Activated CD8-positive, alpha-beta memory T cell treated with anti-CD3 and anti-CD28 coated beads, Interleukin-2, amount 50 U/mL, for 48 hours (primary cell): Measurements from ENCODE around the gene MIEF2.
"Not testable (repeated sequence)": the region's sequence is repeated elsewhere in the genome, so short reads cannot be mapped to it uniquely, and the experiment has no call there.

Experiments
- DNase-seq: peaks from one replicate; pipeline ENCODE4 v3.0.0-alpha.2; 2020

Gene MIEF2, protein sequence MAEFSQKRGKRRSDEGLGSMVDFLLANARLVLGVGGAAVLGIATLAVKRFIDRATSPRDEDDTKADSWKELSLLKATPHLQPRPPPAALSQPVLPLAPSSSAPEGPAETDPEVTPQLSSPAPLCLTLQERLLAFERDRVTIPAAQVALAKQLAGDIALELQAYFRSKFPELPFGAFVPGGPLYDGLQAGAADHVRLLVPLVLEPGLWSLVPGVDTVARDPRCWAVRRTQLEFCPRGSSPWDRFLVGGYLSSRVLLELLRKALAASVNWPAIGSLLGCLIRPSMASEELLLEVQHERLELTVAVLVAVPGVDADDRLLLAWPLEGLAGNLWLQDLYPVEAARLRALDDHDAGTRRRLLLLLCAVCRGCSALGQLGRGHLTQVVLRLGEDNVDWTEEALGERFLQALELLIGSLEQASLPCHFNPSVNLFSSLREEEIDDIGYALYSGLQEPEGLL

DNA sequence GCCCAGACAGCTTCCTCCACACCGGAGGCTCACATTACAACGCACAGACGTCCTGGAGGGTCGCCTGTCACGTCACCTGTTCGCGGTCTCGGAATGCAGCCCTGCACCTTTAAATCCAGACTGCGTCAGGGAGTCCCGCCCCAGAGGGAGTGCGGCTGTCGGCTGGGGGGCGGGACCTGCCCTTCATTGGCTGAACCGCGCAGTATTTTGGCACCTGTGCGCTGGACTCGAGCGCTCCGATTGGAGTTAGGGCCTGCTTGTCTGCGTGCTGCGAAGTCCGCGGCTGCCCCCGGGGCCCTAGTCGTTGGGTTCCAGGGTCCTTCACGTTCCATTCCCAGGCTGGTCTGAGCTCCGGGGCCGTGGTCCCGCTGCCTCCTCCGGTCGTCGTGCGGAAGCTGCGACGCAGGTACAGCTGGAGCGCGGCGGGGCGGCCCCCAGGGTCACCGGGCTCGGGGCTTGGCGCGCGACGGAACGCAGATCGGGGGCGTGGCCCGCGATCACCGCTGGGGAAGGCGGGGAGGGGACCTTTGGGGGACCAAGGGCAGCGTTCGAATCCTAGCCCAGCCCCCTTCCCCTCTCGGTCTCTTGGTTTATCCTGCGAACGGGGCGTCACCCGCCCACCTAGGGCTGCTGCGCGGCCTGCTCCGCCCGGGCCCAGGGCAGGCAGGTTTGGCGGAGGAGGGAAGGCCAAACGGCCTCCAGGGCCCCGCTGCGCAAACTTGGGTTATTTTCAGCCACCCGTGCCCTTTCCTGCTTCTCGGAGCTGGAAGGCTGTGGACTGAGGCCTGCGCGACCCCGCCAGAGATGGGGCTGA lies at the start of gene MIEF2:
Gene MIEF2, plus strand, starts transcription at position 331 of the 814 bp plus-strand sequence. CDS start 2,059 bp downstream, outside the sequence.
- DNase-seq: peak; percentile 94

DNA sequence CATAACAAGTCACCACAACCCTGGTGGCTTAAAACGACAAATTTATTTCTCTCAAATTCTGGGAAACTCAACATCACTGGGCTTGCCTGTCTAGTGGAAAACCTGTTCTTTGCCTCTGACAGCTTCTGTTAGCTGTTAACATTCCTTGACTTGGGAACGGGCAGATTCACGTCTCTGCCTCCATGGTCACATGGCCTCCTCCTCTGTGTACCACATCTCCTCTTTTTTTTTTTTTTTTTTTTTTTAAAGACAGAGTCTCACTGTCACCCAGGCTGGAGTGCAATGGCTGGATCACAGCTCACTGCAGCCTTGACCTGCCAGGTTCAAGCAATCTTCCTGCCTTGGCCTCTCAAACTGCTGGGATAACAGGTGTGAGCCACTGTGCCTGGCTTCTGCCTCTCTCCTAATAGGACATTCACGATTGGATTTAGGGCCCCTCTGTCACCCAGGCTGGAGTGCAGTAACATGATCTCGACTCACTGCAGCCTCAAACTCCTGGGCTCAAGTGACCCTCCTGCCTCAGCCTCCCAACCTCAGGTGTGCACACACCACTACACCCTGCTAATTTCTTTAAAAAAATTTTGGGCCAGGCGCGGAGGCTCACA lies 46.7 kb upstream of the MIEF2 start:
- DNase-seq: no peak

DNA sequence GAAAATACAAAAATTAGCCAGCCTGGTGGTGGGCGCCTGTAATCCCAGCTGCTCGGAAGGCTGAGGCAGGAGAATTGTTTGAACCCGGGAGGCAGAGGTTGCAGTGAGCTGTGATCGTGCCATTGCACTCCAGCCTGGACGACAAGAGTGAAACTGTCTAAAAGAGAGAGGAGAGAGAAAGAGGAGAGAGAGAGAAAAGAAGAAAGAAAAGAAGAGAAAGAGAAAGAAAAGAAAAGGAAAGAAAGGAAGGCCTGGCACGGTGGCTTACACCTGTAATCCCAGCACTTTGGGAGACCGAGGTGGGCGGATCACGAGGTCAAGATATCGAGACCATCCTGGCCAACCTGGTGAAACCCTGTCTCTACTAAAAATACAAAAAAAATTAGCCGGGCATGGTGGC lies 43.6 kb upstream of the MIEF2 start:
- not testable (repeated sequence) for DNase-seq

DNA sequence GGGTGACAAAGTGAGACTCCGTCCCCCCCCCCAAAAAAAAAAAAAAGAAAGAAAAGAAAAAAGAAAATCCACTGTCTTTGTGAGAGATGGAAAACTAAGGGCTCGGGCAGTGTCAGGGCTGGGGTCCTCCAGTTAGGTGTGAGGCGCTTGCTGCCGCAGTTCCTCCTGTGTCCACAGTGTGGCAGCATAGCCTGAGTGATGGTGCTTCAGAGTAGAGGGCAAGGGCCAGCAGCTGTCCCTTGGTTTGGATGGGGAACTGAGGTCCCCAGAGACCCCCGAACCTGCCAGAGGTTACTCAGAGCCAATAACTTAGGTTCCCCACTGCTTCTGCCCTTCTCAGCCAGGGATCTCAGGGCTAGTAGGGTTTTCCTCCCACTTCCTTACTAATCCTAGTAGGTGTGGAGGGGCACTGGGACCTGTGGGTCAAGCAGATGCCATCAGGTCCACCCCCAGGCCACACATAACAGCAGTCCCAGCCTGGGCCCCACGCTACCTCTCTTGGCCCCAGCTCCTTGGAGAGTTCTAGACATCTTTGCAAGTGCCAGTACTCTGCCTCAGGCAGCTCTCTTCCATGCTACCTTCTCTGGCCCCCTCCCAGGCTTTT lies 42.9 kb upstream of the MIEF2 start:
- DNase-seq: peak; percentile 88

DNA sequence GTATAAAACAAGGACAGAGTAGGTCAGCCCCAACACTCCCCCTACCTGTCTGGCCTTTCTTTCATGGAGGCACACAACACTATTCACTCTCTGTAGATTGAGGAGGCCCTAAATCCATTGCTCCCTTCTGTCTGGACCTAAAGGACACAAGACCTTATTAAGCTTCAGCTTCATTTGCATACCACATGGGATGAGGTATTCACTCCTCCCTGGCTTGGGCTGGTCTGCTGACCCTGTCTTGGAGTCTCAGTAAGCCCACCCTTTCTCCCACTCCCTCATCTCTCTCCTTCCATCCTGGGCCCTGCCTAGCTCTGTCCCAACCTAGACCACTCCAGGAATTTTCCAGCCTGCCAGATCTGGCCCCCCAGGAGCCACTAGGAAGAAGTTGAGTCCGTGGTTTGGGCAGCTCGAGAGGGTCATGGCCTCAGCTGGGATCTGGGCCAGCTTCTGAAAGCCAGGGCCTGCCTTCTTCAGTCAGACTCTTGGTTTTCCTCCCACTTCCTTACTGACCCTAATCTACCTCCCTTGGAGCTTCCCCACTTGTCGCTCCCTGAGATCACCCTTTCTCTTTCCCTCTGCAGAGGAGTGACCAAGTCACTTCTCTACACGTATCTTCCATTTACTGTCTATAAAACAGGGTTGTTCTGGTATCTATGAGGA lies 41.6 kb upstream of the MIEF2 start:
- no peak for DNase-seq

DNA sequence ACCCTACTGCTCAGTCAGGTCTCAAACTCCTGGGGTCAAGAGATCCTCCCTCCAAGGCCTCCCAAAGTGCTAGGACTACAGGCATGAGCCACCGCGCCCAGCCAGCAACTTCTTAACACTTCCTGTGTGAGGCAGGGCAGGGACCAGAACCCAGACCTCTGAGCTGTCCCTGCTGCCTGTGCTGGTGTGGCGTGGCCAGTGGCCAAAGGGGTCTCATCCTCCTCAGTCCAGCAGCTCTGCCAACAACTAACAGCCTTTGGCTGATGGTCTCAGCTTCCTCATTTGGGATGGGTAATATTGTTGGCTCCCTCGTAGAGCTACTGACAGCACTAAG lies 36.4 kb upstream of the MIEF2 start:
- no peak for DNase-seq

DNA sequence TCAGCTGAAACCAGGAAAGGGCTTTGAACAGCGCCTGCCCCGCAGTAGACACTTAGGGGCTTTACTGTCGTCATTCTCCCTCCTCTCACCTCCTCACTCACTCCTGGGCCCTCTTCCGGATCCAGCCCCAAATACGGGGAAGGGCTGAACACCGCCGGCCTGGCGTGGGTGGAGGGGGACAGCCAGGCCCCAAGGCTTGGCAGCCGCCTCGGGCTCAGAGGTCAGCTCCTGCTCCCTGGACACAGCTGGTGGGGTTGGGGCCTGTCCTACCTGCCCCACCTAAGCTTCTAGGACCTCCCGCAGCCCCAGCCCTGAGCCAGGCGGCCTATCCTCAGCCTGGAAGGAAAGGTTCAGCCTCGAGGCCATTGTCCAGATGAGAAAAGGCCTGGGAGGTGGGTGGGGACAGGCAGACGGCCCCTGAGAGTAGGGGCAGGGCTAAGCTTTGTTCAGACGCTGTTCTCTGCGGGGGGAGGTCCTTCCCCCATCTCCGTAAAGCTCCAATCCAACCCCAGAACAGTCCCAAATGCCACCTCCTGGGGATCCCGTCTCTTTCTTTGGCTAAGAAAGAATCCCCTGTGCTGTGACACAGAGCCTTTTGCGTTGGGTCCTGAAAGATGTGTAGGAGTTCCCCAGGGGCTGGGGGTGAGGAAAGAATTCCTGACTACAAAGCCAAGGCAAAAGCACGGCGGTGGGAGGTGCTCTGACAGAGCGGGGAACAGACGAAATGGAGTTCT lies 35.9 kb upstream of the MIEF2 start:
- DNase-seq: no peak

DNA sequence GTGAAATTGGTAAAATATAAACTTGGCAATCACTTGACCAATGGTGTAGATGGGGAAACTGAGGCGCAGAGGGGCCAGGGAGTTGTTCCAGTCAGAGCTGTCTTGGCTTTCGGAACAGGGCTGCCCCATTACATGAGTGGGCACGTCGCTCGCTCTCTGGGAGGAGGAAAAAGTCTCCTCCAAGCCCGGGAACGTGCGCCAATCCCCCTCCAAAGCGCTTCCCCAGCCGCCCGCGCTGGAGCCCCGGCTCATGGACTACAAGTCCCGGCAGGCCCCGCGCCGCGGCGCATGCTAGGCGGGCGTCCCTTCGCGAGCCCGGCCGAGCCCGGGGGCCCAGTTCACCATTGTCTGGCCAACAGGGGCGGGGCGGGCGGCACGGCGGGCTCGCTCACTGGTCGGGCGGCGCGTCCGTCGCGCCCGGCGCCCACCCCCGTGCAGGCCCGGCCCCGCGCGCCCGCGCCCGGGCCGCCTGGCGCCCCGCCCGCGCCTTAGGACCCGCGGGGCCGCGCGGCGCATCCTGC lies 35.3 kb upstream of the MIEF2 start, which contains the start of gene LLGL1:
Gene LLGL1, plus strand, starts transcription at position 515 of the 521 bp plus-strand sequence. CDS start 48 bp downstream, outside the sequence.
- DNase-seq: peak; percentile 98

DNA sequence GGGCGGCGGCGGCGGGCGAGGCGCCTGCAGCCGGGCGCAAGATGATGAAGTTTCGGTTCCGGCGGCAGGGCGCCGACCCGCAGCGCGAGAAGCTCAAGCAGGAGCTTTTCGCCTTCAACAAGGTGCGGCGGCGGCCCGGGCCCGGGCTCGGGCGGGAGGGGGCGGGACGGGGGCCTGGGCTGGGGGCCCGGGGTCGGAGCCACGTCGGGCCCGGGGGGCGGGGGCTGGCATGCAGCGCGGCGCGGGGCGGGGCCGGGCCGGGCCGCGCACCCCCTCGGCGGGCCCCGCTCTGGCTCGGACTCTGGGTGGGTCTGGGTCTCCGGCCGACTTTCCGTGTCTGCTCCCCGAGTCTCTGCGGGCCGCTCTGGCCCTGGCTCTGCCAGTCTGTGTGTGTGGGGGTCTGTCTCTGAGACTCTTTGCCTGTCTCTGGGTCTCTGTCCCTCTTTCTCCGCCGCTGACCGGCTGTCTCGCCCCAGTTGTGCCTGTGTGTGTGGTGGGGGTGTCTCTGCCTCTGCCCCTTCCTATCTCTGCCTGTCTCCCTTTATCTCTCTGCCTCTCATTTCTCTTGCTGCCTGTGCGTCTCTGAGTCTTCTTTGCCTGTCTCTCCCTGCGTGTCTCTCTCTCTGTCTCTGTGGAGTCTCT lies 34.7 kb upstream of the MIEF2 start:
- DNase-seq: peak; percentile 66

DNA sequence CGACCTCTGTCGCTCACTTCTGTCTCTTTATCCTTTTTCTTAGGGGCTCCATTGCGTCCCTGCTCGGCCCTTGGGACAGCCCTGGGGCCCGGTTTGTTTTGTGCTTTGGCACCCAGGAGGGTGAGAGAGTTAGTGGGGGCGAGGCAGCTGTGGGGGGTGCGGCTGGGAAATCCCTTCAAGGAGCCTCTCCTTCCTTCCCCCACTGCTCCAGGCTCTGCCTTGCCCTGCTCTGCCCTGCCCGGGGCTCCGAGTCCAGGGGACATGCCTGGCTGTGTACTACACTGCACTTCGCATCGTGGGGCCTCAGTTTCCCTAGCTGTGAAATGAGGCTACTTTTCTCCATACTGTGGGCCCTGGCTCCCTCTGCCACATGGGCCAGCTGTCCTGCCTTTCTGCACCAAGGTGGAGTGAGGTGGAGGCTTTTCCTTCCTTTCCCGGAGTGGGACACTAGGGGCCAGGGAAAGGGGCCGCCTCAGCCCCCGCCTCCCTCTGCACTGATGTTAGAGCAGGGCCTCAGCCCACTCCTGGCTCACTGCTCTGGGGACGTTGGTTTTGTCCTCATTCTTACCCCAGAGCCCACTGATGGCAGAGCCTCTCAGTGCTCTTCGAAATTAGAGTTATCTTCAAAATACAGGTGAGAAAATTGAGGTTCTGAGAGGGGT lies 34.0 kb upstream of the MIEF2 start:
- DNase-seq: no peak

DNA sequence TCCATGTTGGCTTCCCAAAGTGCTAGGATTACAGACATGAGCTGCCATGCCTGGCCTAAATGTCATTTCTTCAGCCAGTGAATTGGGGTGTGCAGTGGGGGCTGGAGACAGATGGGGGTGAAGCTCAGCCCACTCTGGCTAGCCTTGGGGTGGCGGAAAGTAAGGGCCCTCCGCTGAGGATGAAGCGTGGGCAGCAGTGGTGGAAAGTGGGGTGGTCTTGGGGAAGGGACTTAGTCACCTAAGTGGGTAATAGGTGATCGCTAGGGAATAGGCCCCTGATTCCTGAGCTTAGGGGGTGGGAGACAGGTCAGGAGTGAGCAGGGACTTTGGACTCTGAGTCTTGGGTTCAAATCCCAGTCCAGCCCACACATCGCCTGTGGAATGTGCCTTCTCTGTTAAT lies 32.8 kb upstream of the MIEF2 start:
- DNase-seq: no peak

DNA sequence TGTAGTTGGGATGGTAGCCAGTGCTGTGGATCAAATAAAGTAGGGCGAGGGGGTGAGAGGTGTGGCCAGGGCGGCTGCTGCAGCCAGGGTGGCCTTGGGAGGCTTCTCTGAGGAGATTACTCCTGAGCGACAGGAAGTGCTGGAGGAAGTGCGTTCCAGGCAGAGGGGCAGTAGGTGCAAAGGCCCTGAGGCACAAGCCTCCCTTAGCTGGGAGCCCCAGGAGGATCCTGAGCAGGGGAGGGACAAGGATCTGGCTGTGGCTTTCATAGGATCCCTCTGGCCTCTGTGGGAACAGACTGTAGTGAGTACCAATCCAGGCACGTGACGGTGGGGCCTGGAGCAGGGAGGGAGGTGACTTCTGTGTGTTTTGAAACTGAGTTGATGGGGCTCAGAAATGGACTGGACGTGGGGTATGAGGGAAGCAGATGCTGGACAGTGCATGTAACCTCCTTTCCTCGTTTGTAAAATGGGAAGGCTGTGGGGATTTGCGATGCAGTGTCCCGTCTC lies 32.2 kb upstream of the MIEF2 start:
- no peak for DNase-seq

DNA sequence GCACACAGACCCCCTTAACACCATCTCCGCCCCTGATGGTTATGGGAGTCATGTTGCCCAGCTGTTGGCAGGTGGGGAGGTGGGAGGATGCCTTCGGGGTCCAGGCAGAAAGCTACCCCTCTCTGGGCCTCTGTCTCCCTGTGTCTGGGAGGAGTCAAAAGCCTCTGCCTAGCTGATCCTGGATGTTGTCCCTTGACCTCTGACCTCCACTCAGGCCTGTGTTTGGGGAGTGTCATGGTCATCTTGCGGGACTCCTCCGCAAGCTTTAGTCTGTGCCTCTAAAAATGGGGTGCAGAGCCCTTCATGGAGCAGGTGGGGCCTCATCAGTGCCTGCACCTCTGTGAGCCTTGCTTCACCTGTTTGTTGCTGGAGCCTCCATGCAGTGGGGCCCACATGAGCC lies 31.2 kb upstream of the MIEF2 start:
- DNase-seq: no peak

DNA sequence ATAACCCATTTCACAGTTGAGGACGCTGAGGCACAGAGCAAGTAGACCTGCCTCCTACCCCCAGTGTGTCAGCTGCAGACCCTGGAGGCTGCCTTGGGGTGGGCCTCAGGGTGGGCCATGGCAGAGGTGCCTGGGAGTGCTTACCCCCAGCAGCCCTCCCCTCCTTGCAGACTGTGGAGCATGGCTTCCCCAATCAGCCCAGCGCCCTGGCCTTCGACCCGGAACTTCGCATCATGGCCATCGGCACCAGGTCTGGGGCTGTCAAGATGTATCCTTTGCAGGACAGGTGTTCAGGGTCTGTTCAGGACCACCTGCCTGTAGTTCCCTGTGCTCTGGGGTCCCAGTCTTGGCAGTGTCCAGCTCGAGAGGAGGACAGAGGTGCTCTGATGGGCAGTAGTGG lies 30.7 kb upstream of the MIEF2 start:
- DNase-seq: no peak

DNA sequence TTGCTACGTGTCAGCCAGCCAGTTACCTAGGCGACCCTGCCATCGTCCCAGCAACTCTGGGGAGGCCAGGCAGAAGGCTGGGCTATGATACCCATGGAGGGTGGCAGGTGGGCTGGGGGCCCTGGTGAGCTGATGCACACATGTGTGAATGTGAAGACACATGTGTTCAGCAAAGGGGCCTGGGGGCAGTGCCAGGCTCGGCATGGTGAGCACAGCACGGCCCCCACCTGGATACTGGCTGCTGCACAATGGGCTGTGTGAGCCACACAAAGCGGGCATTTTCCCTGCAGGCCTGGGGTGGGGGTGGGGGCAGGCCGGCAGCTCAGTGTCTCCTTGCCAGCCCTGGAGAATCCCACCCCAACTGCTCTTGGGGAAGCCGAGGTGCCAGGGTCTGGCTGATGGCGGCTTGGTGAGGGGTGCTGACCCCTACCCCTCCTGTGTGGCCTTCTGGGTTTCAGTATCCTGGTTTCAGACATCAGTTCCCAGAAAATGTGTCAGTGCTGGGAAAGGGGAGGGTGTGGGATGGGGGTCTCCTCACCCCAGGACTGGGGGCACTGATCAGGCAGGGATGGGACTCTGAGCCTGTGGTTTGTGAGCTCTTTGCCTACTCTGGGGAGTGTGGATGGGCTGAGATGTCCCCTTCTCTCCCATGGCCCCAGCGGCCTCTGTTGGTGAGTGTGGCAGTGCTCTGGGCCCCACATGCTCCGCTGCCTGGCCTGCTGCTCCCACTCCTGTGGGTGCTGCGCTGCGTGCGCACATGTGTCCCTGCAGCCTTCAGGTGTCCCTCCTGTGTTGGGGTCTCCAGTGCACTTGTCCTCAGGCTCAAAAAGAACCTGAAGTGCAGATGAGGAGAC lies 29.9 kb upstream of the MIEF2 start:
- DNase-seq: no peak

DNA sequence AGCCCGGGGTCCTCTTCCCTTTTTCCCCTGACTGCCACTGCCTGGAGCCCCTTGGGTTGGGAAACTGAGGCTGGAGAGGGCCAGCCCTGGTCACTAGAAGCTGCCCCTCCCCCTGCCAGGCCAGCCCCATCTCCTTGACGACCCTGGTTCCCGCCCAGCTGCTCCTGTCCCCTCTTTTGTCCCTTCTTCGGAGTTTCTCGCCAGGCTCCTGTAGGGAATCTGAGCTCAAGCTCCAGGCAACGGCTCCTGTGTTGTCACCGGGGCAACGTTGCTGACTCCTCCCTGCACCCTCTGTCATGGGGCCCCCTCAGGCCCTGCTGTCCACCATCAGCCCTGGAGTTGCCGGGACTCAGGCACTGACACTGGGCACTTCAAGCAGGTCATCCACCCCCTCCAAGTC lies 29.3 kb upstream of the MIEF2 start:
- no peak for DNase-seq

DNA sequence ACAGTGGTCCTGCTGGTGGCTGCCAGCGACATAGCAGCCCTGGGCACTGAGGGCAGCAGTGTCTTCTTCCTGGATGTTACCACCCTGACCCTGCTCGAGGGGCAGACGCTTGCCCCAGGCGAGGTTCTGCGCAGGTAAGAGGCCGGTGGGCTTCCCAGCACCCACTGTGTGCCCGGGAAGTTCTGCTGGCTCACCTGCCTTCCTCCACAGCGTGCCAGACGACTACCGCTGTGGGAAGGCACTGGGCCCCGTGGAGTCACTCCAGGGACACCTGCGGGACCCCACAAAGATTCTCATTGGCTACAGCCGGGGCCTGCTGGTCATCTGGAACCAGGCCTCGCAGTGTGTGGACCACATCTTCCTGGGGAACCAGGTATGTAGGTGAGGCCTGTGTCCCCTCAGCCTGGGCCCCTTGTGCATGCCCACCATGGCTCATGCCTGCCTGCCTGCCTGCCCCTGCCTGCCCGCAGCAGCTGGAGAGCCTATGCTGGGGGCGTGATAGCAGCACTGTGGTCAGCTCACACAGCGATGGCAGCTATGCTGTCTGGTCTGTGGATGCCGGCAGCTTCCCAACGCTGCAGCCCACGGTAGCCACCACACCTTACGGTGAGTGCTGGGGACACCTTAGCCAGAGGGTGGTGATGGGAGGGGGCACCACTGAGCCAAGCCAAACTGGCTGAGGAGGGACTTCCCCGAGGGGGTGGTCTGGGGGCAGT lies 26.5 kb upstream of the MIEF2 start:
- no peak for DNase-seq

DNA sequence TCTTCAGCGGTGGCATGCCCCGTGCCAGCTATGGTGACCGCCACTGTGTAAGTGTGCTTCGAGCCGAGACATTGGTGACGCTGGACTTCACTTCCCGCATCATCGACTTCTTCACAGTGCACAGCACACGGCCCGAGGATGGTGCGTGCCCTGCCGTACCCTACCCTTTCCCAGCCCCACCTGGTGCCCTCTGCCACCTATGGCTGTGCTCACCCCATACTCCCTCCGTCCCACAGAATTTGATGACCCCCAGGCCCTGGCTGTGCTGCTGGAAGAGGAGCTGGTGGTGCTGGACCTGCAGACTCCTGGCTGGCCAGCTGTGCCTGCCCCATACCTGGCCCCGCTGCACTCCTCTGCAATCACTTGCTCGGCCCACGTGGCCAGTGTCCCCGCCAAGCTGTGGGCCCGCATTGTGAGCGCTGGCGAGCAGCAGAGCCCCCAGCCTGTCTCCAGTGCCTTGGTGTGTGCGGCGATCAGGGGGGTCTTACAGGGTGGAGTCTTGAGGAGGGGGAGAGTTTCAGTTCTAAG lies 25.5 kb upstream of the MIEF2 start:
- no peak for DNase-seq
